Stimulated activated CD4-positive, alpha-beta T cell treated with anti-CD3 and anti-CD28 coated beads, Interleukin-15, amount 100 ng/mL, for 24 hours (primary cell): ENCODE data around the gene AGAP1.

Source experiments
- DNase-seq: peaks from one replicate; pipeline ENCODE4 v3.0.0-alpha.2; 2020

Gene AGAP1

DNA sequence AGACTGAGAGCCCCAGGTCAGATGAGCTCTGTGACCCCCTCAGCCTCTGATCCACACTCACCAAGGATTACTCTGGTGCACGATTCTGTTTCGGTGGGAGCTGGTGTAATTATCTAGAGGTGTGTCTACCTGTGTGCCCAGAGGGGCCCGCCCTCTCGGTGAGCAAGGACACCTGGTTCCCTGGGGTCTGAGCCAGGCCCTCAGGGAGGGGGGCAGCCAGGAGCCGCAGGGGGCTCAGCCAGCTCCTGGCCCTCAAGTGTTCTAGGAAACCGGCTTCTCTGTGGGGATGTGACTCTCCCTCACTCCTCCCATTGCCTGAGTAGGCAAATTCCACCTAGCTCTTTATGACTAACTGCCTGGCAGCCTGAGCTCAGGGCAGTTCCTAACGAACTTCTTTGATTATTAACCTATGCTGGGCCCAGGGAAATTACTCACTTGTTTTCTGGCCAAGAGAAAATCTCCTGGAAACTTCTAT lies 17.4 kb downstream of the AGAP1 start:
- DNase-seq: no peak

DNA sequence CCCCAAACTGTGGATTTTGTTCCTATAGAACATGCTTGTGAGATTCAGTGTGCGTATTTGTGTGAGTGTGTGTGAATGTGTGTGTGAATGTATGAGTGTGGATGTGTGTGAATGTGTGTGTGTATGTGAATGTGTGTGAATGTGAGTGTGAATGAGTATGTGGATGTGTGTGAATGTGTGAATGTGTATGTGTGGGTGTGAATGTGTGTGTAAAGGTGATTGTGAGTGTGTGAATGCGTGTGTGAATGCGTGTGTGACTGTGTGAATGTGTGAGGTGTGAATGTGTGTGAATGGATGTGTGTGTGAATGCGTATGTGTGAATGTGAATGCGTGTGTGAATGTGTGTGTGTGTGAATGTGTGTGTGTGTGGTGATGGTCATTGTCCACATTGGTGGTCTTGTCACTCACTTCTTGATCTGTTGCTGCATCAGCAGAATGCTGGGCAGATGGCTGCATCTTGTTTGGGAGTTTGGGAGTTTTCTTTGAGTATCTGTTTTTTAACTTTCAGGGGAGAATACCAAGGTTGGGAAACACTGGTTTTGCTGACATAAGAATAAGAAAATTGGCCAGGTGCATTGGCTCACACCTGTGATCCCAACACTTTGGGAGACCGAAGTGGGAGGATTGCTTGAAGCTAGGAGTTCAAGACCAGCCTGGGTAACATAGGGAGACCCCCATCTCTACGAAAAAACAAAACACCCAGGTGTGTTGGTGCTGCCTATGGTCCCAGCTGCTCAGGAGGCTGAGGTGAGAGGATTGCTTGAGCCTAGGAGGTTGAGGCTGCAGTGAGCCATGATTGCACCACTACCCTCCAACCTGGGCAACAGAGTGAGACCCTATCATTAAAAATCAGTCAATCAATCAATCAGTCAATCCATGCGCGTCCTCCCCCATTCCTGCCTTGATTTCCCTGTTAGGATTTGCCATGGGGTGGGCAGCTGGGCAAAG lies 18.2 kb downstream of the AGAP1 start:
- DNase-seq: no peak

GRCh38 chr2:235512699-235513053 lies 18.8 kb downstream of the AGAP1 start:
- no peak for DNase-seq

GRCh38 chr2:235513984-235514626 lies 20.3 kb downstream of the AGAP1 start:
- DNase-seq: no peak

DNA sequence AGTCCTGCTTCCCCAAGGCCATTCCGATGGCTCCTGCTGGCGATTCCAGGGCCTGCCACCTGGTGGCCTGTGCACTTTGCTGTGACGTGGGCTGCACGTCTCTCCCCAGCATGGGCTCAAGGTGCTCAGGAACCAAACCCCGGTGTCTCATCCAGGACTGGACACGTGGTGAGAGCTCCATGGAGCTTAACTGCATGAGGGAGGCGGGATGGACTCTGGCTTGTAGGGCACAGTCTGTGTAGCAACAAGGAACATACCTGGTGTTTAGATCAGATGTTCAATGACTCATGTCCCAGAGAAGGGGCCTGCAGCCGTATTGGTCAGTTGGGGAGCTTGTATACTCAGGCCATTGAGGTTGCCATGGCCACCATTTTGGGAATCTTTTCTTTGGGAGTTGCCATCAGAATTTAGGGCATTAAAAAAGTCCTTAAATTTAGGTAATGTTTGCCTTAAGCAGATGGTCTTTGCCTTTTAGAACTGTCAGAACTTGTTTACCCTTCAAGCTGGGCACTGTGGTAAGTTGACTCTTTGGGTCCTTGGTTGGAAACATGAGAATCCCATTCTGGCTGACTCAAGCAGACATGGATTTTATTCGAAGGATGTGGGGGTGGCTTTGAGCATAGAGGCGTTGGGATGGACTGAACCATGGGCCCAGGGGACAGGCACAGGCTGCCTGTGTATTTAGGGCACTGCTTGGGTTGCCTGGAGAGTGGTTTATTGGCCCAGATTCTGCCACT lies 21.0 kb downstream of the AGAP1 start:
- no peak for DNase-seq

GRCh38 chr2:235515364-235515742 lies 21.5 kb downstream of the AGAP1 start:
- DNase-seq: no peak

DNA sequence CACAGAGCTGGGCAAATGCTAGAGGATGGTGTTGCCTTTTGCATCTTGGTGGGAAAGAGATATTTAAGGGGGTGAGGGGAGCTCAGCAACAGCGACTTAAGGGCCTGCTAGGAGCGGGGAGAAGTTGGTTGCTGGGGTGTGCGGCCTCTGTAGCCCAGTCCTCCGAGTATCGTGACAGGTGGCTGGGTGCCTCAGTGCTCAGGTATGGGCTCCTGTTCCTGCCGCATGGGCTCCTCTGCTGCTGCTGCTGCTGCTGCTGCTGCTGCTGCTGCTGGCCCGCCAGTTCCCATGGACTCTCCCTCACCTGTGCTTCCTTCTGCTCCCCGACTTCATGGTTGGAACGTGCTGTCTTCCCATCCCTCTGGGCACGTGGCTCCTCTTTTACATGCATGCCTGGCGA lies 22.0 kb downstream of the AGAP1 start:
- DNase-seq: no peak

DNA sequence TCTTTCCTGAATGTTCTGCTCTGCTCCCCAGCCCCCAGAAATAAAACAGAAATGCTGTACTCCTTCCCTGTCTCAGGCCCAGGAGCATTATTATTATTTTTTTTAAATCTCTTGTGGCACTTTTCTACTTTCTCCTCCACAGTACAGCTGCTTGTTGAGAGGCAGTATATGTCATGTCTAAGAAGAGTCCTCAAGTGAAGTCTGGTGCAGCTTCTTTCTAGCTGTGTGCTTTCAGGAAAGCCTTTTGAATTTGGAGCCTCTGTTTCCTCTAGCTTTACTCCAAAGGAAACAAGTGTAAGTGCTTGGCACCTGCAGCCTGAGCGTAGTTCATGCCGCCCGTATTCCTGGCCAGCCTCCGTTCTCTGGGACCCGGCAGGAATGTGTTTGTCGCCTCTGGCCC lies 22.4 kb downstream of the AGAP1 start:
- DNase-seq: no peak

GRCh38 chr2:235518322-235519090 lies 24.7 kb downstream of the AGAP1 start:
- DNase-seq: no peak

- no peak for DNase-seq
These were observed 26.9 kb downstream of the AGAP1 start for GRCh38 chr2:235520787-235521186.

GRCh38 chr2:235521844-235522243 lies 28.0 kb downstream of the AGAP1 start:
- DNase-seq: no peak

GRCh38 chr2:235523021-235523420 lies 29.2 kb downstream of the AGAP1 start:
- no peak for DNase-seq

GRCh38 chr2:235523486-235524150 lies 29.8 kb downstream of the AGAP1 start:
- no peak for DNase-seq

DNA sequence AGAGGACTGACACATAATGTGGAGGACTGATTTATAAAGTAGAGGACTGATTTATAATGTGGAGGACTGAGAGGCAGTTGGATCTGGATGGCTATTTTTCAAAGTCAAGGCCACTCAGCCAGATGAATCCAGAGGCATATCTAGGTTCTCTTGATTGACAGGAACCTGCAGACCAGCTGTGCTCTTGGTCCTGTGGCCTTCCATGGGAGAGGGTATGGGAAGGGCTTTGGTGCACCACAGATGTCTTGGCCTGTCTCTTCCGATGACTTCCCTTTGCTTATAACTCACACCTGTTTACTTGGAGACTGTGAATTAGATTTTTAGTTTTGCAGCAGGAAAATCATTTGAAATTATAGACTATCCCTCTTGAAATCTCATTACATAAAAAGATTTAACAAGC lies 32.3 kb downstream of the AGAP1 start:
- no peak for DNase-seq

DNA sequence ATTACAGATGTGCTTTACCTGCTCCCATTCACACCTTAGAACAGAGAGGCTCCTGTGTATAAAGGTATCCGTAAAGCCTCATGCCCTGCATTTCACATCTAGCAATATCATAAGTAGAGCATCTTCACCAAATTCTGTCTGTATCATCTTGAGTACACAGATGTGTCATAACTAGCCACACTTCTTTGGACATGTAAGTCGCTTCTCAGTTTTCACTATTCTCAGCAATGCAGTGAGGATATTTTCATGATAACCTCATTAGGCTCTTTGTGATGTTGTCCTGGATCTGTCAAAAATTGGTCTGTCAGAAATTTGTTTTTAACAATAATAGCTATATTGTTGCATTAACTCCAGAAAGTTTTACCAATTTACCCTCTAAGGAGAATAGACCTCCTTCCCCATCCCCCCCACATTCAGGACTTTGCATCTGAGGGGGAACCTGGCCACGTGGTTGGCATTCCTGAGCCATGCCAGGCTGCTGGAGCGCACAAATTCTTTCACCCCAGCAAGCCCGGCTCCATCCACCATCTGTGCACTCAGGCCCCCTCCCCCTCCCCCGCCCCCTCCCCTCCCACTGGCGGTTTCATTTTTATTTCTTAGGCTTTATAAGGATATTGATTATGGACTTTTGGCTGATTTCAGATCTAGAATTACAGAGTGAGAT lies 34.1 kb downstream of the AGAP1 start:
- no peak for DNase-seq

- DNase-seq: no peak
These were observed 35.8 kb downstream of the AGAP1 start for GRCh38 chr2:235529621-235530020.

- DNase-seq: no peak
These were observed 36.9 kb downstream of the AGAP1 start for GRCh38 chr2:235530735-235531134.

DNA sequence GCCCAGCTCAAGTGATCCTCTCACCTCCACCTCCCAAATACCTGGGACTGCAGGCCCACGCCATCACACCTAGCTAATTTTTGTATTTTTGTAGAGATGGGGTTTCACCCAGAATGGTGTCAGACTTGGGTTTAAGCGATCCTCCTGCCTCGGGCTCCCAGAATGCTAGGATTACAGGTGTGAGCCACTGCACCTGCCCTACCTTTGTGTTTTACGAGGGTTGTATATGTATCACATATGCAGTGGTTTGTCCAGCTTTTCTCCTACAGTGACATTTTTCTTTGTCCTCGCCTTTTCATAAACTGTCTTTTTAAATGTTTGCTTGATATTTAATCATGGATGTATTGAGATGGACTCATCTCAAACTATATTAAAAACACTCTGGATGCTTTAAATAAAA lies 38.5 kb downstream of the AGAP1 start:
- DNase-seq: no peak

DNA sequence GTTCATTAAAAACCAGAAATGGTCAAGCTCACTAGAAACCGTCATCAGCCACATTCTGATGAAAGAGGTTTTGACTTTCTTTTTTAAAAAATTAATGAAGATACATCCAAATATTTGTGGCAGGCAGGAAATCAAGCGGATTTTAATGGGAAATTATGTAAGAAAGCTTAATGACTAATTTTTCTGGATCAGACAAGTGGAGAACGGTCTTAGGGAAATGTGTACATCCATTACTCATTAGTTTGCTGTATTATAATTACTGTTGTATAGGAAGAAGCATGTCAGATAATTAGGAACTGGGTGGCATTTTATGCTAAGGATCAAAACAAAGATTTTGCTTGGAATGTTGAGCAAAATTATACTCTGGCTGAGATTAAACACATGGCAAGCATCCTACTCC lies 39.4 kb downstream of the AGAP1 start:
- DNase-seq: no peak

DNA sequence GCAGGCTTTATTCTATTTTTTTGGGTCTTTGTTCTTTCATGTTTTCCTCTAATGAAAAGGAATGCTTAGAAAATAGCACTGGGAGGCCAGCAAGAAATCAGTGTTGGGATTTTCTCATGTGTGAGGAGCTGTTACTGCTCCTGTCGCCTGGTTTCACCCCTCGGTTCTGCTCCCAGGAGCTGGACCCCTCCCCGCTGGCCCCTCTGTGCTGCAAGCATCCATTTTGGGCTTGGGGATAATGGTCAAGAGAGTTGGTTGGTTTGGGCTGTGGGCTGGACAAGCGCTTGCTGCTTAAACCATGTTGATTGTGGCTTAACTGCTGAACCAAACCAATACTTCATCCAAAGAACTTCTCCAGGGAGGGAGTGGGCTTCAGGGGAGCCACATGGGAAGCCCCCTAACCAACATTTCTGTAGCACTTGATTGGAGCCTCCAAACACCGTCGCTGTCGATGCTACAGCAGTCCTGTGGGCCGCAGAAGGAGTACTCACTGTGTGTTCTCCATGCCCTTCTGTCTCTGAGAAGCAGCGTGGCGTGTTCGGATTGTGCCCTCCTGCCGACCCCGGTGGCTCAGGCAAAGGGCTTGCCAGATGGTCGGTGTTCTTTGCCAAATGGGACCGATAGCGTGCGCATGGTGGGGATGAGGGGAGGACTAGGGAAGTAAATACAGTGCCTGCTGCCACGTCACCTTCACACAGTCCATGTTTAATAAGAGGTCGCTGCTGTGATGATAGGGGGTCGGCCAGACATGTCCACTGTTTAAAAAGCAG lies 40.0 kb downstream of the AGAP1 start:
- no peak for DNase-seq
